Measurements from ENCODE around the gene CLTA.

- TF ChIP-seq CTCF (conservative IDR thresholded peaks at IDR 0.05) (no peak), ZFX (IDR thresholded peaks at IDR 0.05) (no peak)
These were observed 20.2 kb upstream of the CLTA start for GRCh38 chr9:36170531-36170930.
